ENCODE data around the gene AKT1. TPM values are rescaled to one million over a fixed set of nuclear protein-coding genes. Genes with fewer than 3 reads are reported as not detected.

Gene AKT1
- total and polyA plus RNA-seq, 4 donors: 30.6 to 192 (median 58.7) TPM

DNA sequence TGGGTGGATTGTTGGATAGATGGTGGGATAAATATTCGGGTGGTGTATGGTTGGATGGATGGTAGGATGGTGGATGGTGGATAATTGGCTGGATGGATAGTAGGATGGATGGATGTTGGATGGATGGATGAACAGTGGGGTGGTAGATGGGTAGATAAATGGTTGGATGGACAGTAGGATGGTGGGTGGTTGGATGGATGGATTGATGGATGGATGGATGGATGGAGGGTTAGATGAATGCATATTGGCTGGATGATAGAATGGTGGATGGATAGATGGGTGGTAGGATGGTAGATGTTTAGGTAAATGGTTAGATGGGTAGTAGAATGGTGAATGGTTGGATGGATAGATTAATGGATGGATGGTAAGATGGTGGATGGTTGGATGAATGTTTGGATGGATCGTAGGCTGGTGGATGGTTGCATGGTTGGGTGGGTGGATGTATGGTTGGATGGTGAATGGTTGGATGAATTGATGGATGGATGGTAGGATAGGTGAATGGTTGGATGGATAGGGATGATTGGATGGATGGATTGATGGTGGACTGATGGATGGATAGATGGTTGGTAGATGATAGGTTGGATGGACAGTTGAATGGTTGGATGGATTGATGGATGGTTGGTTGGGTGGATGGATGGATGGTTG is 28.9 kb upstream of the AKT1 start:
- peaks cover 6 to 21% (median 13%) of the 10 kb centered on the region in 4 donors for H3K4me1 ChIP-seq (ENCODE audit: control insufficient read depth in 4 of 4, insufficient read depth in 4 of 4, low read length in 3 of 4)
- H3K27me3 ChIP-seq (ENCODE audit: control insufficient read depth in 4 of 4, insufficient read depth in 4 of 4, low read length in 3 of 4): peaks cover 0 to 2% (median 0%) of the 10 kb centered on the region in 4 donors
- WGBS: 97% methylated on average over 2 of the region's 2 CpGs
- H3K4me3 ChIP-seq (ENCODE audit: low read depth in 1 of 3, low read length in 3 of 3): no peak overlapping the region
- H3K27ac ChIP-seq (ENCODE audit: low read depth in 1 of 2, low read length in 2 of 2): no peak overlapping the region
- H3K9me3 ChIP-seq (ENCODE audit: control insufficient read depth in 4 of 4, low read length in 3 of 4): no peaks in the 10 kb centered on the region
- TF ChIP-seq FOXA2 (IDR thresholded peaks at IDR 0.05): no peak
- TF ChIP-seq, protein P1, sequence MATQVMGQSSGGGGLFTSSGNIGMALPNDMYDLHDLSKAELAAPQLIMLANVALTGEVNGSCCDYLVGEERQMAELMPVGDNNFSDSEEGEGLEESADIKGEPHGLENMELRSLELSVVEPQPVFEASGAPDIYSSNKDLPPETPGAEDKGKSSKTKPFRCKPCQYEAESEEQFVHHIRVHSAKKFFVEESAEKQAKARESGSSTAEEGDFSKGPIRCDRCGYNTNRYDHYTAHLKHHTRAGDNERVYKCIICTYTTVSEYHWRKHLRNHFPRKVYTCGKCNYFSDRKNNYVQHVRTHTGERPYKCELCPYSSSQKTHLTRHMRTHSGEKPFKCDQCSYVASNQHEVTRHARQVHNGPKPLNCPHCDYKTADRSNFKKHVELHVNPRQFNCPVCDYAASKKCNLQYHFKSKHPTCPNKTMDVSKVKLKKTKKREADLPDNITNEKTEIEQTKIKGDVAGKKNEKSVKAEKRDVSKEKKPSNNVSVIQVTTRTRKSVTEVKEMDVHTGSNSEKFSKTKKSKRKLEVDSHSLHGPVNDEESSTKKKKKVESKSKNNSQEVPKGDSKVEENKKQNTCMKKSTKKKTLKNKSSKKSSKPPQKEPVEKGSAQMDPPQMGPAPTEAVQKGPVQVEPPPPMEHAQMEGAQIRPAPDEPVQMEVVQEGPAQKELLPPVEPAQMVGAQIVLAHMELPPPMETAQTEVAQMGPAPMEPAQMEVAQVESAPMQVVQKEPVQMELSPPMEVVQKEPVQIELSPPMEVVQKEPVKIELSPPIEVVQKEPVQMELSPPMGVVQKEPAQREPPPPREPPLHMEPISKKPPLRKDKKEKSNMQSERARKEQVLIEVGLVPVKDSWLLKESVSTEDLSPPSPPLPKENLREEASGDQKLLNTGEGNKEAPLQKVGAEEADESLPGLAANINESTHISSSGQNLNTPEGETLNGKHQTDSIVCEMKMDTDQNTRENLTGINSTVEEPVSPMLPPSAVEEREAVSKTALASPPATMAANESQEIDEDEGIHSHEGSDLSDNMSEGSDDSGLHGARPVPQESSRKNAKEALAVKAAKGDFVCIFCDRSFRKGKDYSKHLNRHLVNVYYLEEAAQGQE (IDR thresholded peaks at IDR 0.05): no peak
- no peak for TF ChIP-seq NR2F2 (IDR thresholded peaks at IDR 0.05)
- TF ChIP-seq ATF3 (IDR thresholded peaks at IDR 0.05): no peak
- TF ChIP-seq FOXA1 (IDR thresholded peaks at IDR 0.05): no peak
- H3K9ac ChIP-seq (ENCODE audit: low read depth in 1 of 2, low read length in 2 of 2): no peak overlapping the region
- H3K36me3 ChIP-seq (ENCODE audit: control insufficient read depth in 4 of 4, insufficient read depth in 3 of 4, low read depth in 1 of 4, low read length in 3 of 4): no peaks in the 10 kb centered on the region
- no peak for DNase-seq (ENCODE audit: low spot score)

- WGBS: 90% methylated on average over 22 of the region's 22 CpGs
- TF ChIP-seq RAD21 (IDR thresholded peaks at IDR 0.05): no peak
- no peak for TF ChIP-seq TAF1 (conservative IDR thresholded peaks at IDR 0.05)
- TF ChIP-seq JUND (IDR thresholded peaks at IDR 0.05): no peak
- TF ChIP-seq, protein P2, sequence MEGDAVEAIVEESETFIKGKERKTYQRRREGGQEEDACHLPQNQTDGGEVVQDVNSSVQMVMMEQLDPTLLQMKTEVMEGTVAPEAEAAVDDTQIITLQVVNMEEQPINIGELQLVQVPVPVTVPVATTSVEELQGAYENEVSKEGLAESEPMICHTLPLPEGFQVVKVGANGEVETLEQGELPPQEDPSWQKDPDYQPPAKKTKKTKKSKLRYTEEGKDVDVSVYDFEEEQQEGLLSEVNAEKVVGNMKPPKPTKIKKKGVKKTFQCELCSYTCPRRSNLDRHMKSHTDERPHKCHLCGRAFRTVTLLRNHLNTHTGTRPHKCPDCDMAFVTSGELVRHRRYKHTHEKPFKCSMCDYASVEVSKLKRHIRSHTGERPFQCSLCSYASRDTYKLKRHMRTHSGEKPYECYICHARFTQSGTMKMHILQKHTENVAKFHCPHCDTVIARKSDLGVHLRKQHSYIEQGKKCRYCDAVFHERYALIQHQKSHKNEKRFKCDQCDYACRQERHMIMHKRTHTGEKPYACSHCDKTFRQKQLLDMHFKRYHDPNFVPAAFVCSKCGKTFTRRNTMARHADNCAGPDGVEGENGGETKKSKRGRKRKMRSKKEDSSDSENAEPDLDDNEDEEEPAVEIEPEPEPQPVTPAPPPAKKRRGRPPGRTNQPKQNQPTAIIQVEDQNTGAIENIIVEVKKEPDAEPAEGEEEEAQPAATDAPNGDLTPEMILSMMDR (IDR thresholded peaks at IDR 0.05; ENCODE audit: low read depth, low read length, missing input control): no peak
- no peak for TF ChIP-seq YY1 (IDR thresholded peaks at IDR 0.05)
- TF ChIP-seq FOXA1 (IDR thresholded peaks at IDR 0.05): no peak
- no peak for TF ChIP-seq HNF4A (conservative IDR thresholded peaks at IDR 0.05)
- no peak for TF ChIP-seq EGR1 (IDR thresholded peaks at IDR 0.05; ENCODE audit: low read depth in 2 of 2)
- TF ChIP-seq GABPA (IDR thresholded peaks at IDR 0.05 in 1 of 2, conservative IDR thresholded peaks at IDR 0.05 in 1 of 2): no peak
- no peak for TF ChIP-seq RXRA (IDR thresholded peaks at IDR 0.05)
- TF ChIP-seq, protein P3, sequence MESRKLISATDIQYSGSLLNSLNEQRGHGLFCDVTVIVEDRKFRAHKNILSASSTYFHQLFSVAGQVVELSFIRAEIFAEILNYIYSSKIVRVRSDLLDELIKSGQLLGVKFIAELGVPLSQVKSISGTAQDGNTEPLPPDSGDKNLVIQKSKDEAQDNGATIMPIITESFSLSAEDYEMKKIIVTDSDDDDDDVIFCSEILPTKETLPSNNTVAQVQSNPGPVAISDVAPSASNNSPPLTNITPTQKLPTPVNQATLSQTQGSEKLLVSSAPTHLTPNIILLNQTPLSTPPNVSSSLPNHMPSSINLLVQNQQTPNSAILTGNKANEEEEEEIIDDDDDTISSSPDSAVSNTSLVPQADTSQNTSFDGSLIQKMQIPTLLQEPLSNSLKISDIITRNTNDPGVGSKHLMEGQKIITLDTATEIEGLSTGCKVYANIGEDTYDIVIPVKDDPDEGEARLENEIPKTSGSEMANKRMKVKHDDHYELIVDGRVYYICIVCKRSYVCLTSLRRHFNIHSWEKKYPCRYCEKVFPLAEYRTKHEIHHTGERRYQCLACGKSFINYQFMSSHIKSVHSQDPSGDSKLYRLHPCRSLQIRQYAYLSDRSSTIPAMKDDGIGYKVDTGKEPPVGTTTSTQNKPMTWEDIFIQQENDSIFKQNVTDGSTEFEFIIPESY (IDR thresholded peaks at IDR 0.05): no peak
- no peak for TF ChIP-seq NR2F2 (IDR thresholded peaks at IDR 0.05)
- TF ChIP-seq, protein P1 (IDR thresholded peaks at IDR 0.05): no peak
- no peak overlapping the region for H3K4me3 ChIP-seq (ENCODE audit: low read depth in 1 of 3, low read length in 3 of 3)
- H3K9ac ChIP-seq (ENCODE audit: low read depth in 1 of 2, low read length in 2 of 2): no peak overlapping the region
- H3K36me3 ChIP-seq (ENCODE audit: control insufficient read depth in 4 of 4, insufficient read depth in 3 of 4, low read depth in 1 of 4, low read length in 3 of 4): no peaks in the 10 kb centered on the region
- H3K9me3 ChIP-seq (ENCODE audit: control insufficient read depth in 4 of 4, low read length in 3 of 4): no peaks in the 10 kb centered on the region
- peaks cover 6 to 21% (median 13%) of the 10 kb centered on the region in 4 donors for H3K4me1 ChIP-seq (ENCODE audit: control insufficient read depth in 4 of 4, insufficient read depth in 4 of 4, low read length in 3 of 4)
- peaks cover 0 to 2% (median 0%) of the 10 kb centered on the region in 4 donors for H3K27me3 ChIP-seq (ENCODE audit: control insufficient read depth in 4 of 4, insufficient read depth in 4 of 4, low read length in 3 of 4)
- DNase-seq (ENCODE audit: low spot score): no peak
- H3K27ac ChIP-seq (ENCODE audit: low read depth in 1 of 2, low read length in 2 of 2): no peak overlapping the region
These were observed 27.5 kb upstream of the AKT1 start for GRCh38 chr14:104822821-104823615.

All from liver (tissue), 9 donors.